Osteoblast (primary cell): ENCODE data around the gene DEGS2. TPM values are rescaled to one million over a fixed set of nuclear protein-coding genes. Genes with fewer than 3 reads are reported as not detected.
A peak's percentile ranks its signal among the peaks of the same experiment; 100 is the strongest.

ENCODE experiments used
- DNase-seq: peaks from one replicate; pipeline ENCODE4 v3.0.0; 2011; ENCODE audit warnings: low spot score, mixed read lengths; ENCODE audit not compliant: insufficient read length; ENCODE audit errors: missing footprints
- H2AFZ ChIP-seq: 2 replicates; pipeline ENCODE4 v1.6.0; 2011; ENCODE audit warnings: mild to moderate bottlenecking, low read length
- H3K27ac ChIP-seq: 2 replicates; pipeline ENCODE4 v1.5.1; 2011; ENCODE audit warnings: mild to moderate bottlenecking, low read depth, low read length, moderate library complexity
- H3K27me3 ChIP-seq: 2 replicates; pipeline ENCODE4 v1.6.0; 2012; ENCODE audit warnings: mild to moderate bottlenecking, control low read depth, inconsistent platforms, low read length, moderate library complexity; ENCODE audit not compliant: insufficient read depth
- H3K36me3 ChIP-seq: 2 replicates; pipeline ENCODE4 v1.5.1; 2011; ENCODE audit warnings: mild to moderate bottlenecking, low read length, control low read depth, moderate library complexity; ENCODE audit not compliant: insufficient read depth
- H3K4me1 ChIP-seq: 2 replicates; pipeline ENCODE4 v1.5.1; 2011; ENCODE audit warnings: mild to moderate bottlenecking, low read length, control low read depth, moderate library complexity; ENCODE audit not compliant: insufficient read depth
- H3K4me2 ChIP-seq: 2 replicates; pipeline ENCODE4 v1.6.0; 2011; ENCODE audit warnings: mild to moderate bottlenecking, low read length; ENCODE audit not compliant: insufficient read depth
- H3K4me3 ChIP-seq: fragments of 200-600 bp; sonication (generic); 3 replicates; pipeline ENCODE4 v1.5.1; 2012; ENCODE audit warnings: mild to moderate bottlenecking, low read length, inconsistent platforms; ENCODE audit not compliant: insufficient read depth
- H3K79me2 ChIP-seq: 2 replicates; pipeline ENCODE4 v1.6.0; 2012; ENCODE audit warnings: mild to moderate bottlenecking, low read length, control low read depth, inconsistent platforms; ENCODE audit not compliant: insufficient read depth
- H3K9me3 ChIP-seq: 2 replicates; pipeline ENCODE4 v1.5.1; 2011; ENCODE audit warnings: low read depth, low read length, control low read depth
- H4K20me1 ChIP-seq: 2 replicates; pipeline ENCODE4 v1.6.0; 2012; ENCODE audit warnings: mild to moderate bottlenecking, low read length, control low read depth; ENCODE audit not compliant: insufficient read depth
- total RNA-seq: library from RNA; depleted of rRNA; stranded (reverse); fragments of >200 nt; gene quantifications from 2 replicates; pipeline ENCODE4 v1.2.3, GENCODE V29; 2012
- TF ChIP-seq, protein P1 (sequence below): IDR thresholded peaks from 2 replicates; pipeline ENCODE4 v1.5.1; 2011; ENCODE audit warnings: mild to moderate bottlenecking, low read depth, low read length, moderate library complexity; ENCODE audit errors: extremely low read depth

DEGS2 gene
- total RNA-seq, 1 donor = 0.36 TPM

- Histone ChIP-seq H3K27me3 (no peaks in the 10 kb centered on the region), H4K20me1 (no peaks in the 10 kb centered on the region), H3K4me1 (peaks cover 38% of the 10 kb centered on the region), H3K4me2 (no peak overlapping the region), H3K27ac (no peak overlapping the region), H3K36me3 (no peaks in the 10 kb centered on the region), H3K79me2 (no peaks in the 10 kb centered on the region), H3K4me3 (no peak overlapping the region), H3K9me3 (no peaks in the 10 kb centered on the region), H2AFZ (no peak overlapping the region)
- TF ChIP-seq, protein P1, sequence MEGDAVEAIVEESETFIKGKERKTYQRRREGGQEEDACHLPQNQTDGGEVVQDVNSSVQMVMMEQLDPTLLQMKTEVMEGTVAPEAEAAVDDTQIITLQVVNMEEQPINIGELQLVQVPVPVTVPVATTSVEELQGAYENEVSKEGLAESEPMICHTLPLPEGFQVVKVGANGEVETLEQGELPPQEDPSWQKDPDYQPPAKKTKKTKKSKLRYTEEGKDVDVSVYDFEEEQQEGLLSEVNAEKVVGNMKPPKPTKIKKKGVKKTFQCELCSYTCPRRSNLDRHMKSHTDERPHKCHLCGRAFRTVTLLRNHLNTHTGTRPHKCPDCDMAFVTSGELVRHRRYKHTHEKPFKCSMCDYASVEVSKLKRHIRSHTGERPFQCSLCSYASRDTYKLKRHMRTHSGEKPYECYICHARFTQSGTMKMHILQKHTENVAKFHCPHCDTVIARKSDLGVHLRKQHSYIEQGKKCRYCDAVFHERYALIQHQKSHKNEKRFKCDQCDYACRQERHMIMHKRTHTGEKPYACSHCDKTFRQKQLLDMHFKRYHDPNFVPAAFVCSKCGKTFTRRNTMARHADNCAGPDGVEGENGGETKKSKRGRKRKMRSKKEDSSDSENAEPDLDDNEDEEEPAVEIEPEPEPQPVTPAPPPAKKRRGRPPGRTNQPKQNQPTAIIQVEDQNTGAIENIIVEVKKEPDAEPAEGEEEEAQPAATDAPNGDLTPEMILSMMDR = no peak
- DNase-seq = peak; percentile 45
Measured at GRCh38 chr14:100106250-100107112, 53.0 kb downstream of the DEGS2 start.

GRCh38 chr14:100105357-100106169, 53.9 kb downstream of the DEGS2 start:
- Histone ChIP-seq H3K4me1 (peaks cover 38% of the 10 kb centered on the region), H2AFZ (no peak overlapping the region), H3K27ac (no peak overlapping the region), H3K4me2 (no peak overlapping the region), H4K20me1 (no peaks in the 10 kb centered on the region), H3K27me3 (no peaks in the 10 kb centered on the region), H3K79me2 (no peaks in the 10 kb centered on the region), H3K9me3 (no peaks in the 10 kb centered on the region), H3K36me3 (no peaks in the 10 kb centered on the region), H3K4me3 (no peak overlapping the region)
- no peak for DNase-seq
- TF ChIP-seq, protein P1 = no peak

DNA sequence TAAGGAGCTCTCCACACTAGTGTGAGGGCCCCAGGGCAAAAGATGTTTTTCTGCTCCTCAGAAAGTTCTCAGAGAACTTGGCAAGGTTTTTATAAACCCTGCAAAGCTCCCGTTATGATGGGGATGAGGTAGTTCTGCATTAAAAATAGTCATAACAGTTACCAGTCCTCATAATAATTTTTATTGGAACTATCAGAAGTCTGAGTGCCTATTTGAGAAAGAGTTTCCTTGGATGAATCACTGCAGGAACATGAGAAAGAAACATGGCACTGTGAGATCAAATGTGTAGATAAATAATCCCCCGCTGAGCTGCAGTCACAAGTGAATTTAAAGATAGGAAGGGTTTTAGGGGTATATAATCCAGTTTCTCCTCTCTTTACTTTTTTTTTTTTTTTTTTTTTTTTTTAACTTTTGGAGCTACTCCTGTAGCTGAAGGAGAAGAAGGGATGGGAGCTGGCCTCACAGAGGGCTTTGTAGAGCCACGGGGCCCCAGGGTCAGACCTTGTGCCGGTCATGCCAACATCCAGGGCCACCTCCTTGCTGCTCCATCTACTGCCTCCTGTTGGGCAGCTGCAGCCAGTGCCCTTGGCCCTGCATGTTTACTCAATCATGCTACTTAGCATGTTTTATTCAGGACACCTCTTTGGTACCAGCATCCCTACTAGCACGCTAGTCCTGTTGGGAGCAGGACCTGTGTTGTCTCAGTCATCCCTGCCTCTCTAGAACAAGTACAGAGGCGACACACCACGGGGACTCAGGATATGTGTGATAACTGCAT, 54.7 kb downstream of the DEGS2 start:
- TF ChIP-seq, protein P1 = peak; percentile 23
- H3K27ac ChIP-seq = peak overlapping the region; percentile 79
- peak; percentile 77 for DNase-seq
- H3K4me2 ChIP-seq = peak overlapping the region; percentile 36
- H3K4me3 ChIP-seq = no peak overlapping the region
- H3K9me3 ChIP-seq = no peaks in the 10 kb centered on the region
- no peaks in the 10 kb centered on the region for H3K79me2 ChIP-seq
- no peaks in the 10 kb centered on the region for H4K20me1 ChIP-seq
- no peaks in the 10 kb centered on the region for H3K36me3 ChIP-seq
- H3K4me1 ChIP-seq = peaks cover 38% of the 10 kb centered on the region
- no peak overlapping the region for H2AFZ ChIP-seq
- no peaks in the 10 kb centered on the region for H3K27me3 ChIP-seq
